Endodermal cell (in vitro differentiated cells): ENCODE results near the gene PLA2G2C. TPM values are rescaled to one million over a fixed set of nuclear protein-coding genes. Genes with fewer than 3 reads are reported as not detected.

Experiments used
- DNase-seq: peaks from one replicate; pipeline ENCODE4 v3.0.0-alpha.2; 2017
- H3K27ac ChIP-seq: 2 replicates; pipeline ENCODE4 v1.5.1; 2013; ENCODE audit warnings: mild to moderate bottlenecking, low read depth, low read length, moderate library complexity
- H3K27me3 ChIP-seq: 2 replicates; pipeline ENCODE4 v1.6.1; 2013; ENCODE audit warnings: mild to moderate bottlenecking, low read length, moderate library complexity; ENCODE audit not compliant: insufficient read depth, control insufficient read depth, poor library complexity, severe bottlenecking
- H3K36me3 ChIP-seq: 2 replicates; pipeline ENCODE4 v1.7.0; 2013; ENCODE audit warnings: mild to moderate bottlenecking, low read length, moderate library complexity; ENCODE audit not compliant: control insufficient read depth, insufficient read depth
- H3K4me1 ChIP-seq: one replicate; pipeline ENCODE4 v1.7.0; 2013; ENCODE audit warnings: low read length; ENCODE audit not compliant: control insufficient read depth, insufficient read depth
- H3K4me3 ChIP-seq: 2 replicates; pipeline ENCODE4 v1.5.1; 2013; ENCODE audit warnings: mild to moderate bottlenecking, low read length, moderate library complexity
- H3K9ac ChIP-seq: 2 replicates; pipeline ENCODE4 v1.6.1; 2013; ENCODE audit warnings: mild to moderate bottlenecking, low read length, moderate library complexity; ENCODE audit not compliant: poor library complexity, severe bottlenecking; ENCODE audit errors: extremely low read depth
- H3K9me3 ChIP-seq: 2 replicates; pipeline ENCODE4 v1.6.1; 2013; ENCODE audit warnings: mild to moderate bottlenecking, low read length, moderate library complexity; ENCODE audit not compliant: control insufficient read depth
- H3K27ac Mint-ChIP-seq: 2 replicates; pipeline ENCODE4 v1.8.0; 2020; ENCODE audit warnings: mixed read lengths
- H3K27me3 Mint-ChIP-seq: 2 replicates; pipeline ENCODE4 v1.8.0; 2021; ENCODE audit warnings: mild to moderate bottlenecking, mixed read lengths; ENCODE audit not compliant: insufficient read depth
- H3K36me3 Mint-ChIP-seq: 2 replicates; pipeline ENCODE4 v1.8.0; 2020; ENCODE audit warnings: low read depth, mixed read lengths
- H3K4me1 Mint-ChIP-seq: 2 replicates; pipeline ENCODE4 v1.8.0; 2020; ENCODE audit warnings: mixed read lengths
- H3K4me3 Mint-ChIP-seq: 2 replicates; pipeline ENCODE4 v1.8.0; 2020; ENCODE audit warnings: mild to moderate bottlenecking, moderate library complexity, mixed read lengths
- H3K9me3 Mint-ChIP-seq: 2 replicates; pipeline ENCODE4 v1.8.0; 2020; ENCODE audit warnings: mild to moderate bottlenecking, mixed read lengths
- WGBS, 2 experiments: methylation state at CpG; one replicate each; pipeline versions ENCODE4 v1.1.5 to v1.1.7; 2013; ENCODE audit warnings: missing lambda C conversion rate in 2 of 2, mixed read lengths in 1 of 2; ENCODE audit not compliant: insufficient coverage in 1 of 2, insufficient read length in 1 of 2; 5-methylcytosine and 5-hydroxymethylcytosine counted together
- total RNA-seq, 2 donors: library from RNA; stranded (reverse); fragmentation: NEBNext Ultra II Directional in 1 of 2; extraction: Animal tissue kit (Norgen Biotek cat#: 25700) in 1 of 2; gene quantifications; 2 replicates in 1 of 2; 3 replicates in 1 of 2; pipeline ENCODE4 v1.2.1, GENCODE V29; 2021
- TF ChIP-seq, protein P1 (sequence below): fragments of 200-600 bp; sonication (generic); conservative IDR thresholded peaks from 2 replicates; pipeline ENCODE4 v1.5.0; 2021; ENCODE audit warnings: antibody characterized with exemption, mild to moderate bottlenecking

PLA2G2C gene
- total RNA-seq, 2 donors from 2014 or later = not detected

DNA sequence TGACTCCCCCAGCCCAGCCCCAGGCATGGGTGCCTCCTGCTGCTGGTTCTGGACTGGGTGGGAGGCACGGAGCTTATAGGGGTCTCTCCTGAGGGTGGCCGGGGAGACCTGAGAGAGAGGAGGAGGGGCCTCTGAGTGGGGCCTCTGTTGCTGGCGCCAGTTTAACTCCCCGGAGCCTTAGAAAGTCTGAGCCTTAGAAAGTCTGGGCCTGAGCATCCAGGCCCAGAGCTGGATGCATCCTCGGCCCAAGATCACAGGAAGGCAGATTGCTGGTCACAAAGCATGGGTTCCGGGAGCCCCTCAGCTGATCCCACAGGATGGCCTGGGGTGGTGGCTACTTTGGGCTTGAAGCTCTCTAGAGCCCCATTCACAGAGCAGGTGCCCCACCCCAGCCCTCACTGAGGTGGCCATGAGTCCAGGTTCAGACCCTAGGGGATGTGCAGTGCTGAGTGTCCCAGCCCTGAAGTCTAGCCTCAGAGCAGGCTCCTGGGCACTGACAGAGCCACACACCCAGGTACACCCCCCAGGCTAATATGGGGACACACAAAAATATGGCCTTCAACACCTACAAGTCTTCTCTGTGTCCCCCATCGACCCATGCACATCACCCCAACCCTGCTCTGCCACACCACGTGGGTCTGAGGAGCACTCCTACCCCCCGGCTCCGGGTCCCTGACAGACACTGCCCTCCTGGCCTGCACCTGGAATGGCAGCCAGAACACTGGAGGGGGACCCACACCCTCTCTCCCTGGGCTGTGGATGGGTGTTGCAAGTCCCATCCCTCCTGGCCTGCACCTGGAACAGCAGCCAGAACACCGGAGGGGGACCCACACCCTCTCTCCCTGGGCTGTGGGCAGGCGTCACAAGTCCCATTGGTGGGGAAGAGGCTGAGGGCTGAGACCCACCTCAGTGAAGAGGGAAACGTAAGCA lies 37.5 kb downstream of the PLA2G2C start:
- Mint-ChIP-seq H3K27ac (no peak overlapping the region), H3K4me3 (no peak overlapping the region), H3K27me3 (peaks cover 2% of the 10 kb centered on the region), H3K4me1 (no peaks in the 10 kb centered on the region), H3K9me3 (no peaks in the 10 kb centered on the region), H3K36me3 (no peaks in the 10 kb centered on the region)
- TF ChIP-seq, protein P1, sequence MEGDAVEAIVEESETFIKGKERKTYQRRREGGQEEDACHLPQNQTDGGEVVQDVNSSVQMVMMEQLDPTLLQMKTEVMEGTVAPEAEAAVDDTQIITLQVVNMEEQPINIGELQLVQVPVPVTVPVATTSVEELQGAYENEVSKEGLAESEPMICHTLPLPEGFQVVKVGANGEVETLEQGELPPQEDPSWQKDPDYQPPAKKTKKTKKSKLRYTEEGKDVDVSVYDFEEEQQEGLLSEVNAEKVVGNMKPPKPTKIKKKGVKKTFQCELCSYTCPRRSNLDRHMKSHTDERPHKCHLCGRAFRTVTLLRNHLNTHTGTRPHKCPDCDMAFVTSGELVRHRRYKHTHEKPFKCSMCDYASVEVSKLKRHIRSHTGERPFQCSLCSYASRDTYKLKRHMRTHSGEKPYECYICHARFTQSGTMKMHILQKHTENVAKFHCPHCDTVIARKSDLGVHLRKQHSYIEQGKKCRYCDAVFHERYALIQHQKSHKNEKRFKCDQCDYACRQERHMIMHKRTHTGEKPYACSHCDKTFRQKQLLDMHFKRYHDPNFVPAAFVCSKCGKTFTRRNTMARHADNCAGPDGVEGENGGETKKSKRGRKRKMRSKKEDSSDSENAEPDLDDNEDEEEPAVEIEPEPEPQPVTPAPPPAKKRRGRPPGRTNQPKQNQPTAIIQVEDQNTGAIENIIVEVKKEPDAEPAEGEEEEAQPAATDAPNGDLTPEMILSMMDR = no peak
- WGBS, 2 experiments = 93 to 100% methylated on average over 3 to 13 of the region's 13 CpGs
- Histone ChIP-seq H3K27me3 (no peaks in the 10 kb centered on the region), H3K27ac (no peak overlapping the region), H3K9me3 (no peaks in the 10 kb centered on the region), H3K36me3 (no peaks in the 10 kb centered on the region), H3K9ac (no peak overlapping the region), H3K4me3 (no peak overlapping the region), H3K4me1 (no peaks in the 10 kb centered on the region)
- DNase-seq = no peak

DNA sequence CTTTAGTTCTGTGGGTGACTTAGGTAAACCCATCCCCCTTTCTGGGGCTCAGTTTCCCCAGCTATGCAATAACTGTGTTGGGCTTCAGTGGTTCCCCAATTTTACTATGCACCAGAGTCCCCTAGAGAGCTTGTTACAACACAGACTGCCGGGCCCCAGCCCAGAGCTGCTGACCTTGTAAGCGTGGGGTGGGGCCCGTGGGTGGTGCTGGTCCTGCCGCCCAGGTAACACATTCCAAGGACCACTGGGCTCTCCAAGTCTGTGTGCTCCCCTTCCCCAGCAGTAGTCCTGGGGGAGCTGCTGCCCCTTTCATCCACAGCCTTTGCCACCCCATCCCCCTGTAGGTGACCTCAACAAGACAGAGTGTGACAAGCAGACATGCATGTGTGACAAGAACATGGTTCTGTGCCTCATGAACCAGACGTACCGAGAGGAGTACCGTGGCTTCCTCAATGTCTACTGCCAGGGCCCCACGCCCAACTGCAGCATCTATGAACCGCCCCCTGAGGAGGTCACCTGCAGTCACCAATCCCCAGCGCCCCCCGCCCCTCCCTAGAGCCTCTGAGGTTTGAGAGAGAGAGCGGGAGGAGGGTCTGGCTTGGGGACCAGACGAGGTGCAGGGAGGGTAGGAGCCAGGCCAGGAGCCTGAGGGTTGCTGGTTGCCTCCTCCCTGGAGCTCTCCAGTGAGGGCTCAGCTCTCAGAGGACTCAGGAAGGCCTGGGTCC lies 38.3 kb downstream of the PLA2G2C start:
- Histone ChIP-seq H3K27ac (no peak overlapping the region), H3K9me3 (no peaks in the 10 kb centered on the region), H3K36me3 (no peaks in the 10 kb centered on the region), H3K9ac (no peak overlapping the region), H3K4me3 (no peak overlapping the region), H3K4me1 (no peaks in the 10 kb centered on the region), H3K27me3 (no peaks in the 10 kb centered on the region)
- Mint-ChIP-seq H3K36me3 (no peaks in the 10 kb centered on the region), H3K4me1 (no peaks in the 10 kb centered on the region), H3K27ac (no peak overlapping the region), H3K4me3 (no peak overlapping the region), H3K27me3 (peaks cover 2% of the 10 kb centered on the region), H3K9me3 (no peaks in the 10 kb centered on the region)
- DNase-seq = no peak
- TF ChIP-seq, protein P1 = no peak
- WGBS, 2 experiments = 90 to 95% methylated on average over 7 to 13 of the region's 13 CpGs

DNA sequence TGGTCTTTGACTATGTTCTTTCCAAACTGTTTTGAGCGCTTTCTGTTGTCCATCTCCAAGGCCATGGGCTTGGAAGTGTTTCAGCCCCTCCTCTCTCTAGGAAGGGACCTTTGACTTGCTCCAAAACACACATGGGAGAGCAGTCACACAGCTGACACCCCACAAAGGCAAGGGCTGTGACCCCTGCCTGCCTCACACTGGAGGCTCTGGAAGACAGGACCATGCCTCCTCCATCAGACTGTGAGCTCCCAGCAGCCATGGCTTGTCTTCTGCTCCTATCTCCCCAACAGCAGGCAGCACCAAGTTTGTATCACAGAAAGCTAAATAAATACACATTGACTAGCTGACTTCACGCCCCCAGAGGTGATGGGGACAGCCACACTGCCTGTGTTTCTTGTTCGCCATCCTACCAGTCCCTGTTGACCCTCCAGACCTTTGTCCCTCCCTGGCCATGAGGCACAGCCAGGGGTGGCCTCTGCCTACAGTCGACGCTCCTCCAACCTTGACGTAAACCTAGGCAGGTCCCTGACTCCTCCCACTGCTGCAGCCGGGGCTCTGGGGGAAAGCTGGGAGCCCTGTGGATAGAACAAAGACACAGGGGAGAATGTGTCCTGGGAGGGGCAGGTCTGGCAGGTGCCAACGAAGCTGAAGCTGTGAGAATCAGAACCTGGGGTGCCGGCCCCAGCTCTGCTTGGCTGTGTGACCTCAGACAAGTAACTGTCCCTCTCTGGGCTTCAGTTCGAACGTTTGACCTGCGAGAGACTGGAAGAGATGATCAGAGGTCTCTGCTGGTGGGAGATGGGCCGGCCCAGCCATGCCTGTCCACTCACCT lies 42.4 kb downstream of the PLA2G2C start:
- H3K4me3 ChIP-seq = no peak overlapping the region
- H3K27me3 Mint-ChIP-seq = no peaks in the 10 kb centered on the region
- H3K4me1 ChIP-seq = no peaks in the 10 kb centered on the region
- no peaks in the 10 kb centered on the region for H3K4me1 Mint-ChIP-seq
- TF ChIP-seq, protein P1 = no peak
- no peak overlapping the region for H3K27ac ChIP-seq
- no peak overlapping the region for H3K4me3 Mint-ChIP-seq
- H3K27ac Mint-ChIP-seq = no peak overlapping the region
- H3K9me3 ChIP-seq = no peaks in the 10 kb centered on the region
- no peaks in the 10 kb centered on the region for H3K36me3 ChIP-seq
- H3K36me3 Mint-ChIP-seq = no peaks in the 10 kb centered on the region
- WGBS, 2 experiments = 77 to 90% methylated on average over 5 to 13 of the region's 13 CpGs
- no peak overlapping the region for H3K9ac ChIP-seq
- H3K27me3 ChIP-seq = no peaks in the 10 kb centered on the region
- DNase-seq = no peak
- H3K9me3 Mint-ChIP-seq = no peaks in the 10 kb centered on the region
